H9 (cell line): ENCODE data around the gene TP73. TPM values are rescaled to one million over a fixed set of nuclear protein-coding genes. Genes with fewer than 3 reads are reported as not detected.

Source experiments
- DNase-seq: peaks from one replicate; pipeline ENCODE4 v3.0.0-alpha.2; 2017
- H2AFZ ChIP-seq: one replicate; pipeline ENCODE4 v1.6.1; 2013; ENCODE audit warnings: mild to moderate bottlenecking, low read length, control low read depth, moderate library complexity
- H2AK5ac ChIP-seq: 2 replicates; pipeline ENCODE4 v1.6.1; 2013; ENCODE audit warnings: low read length, control low read depth, mixed read lengths; ENCODE audit not compliant: insufficient read length
- H2BK120ac ChIP-seq: one replicate; pipeline ENCODE4 v1.6.1; 2013; ENCODE audit warnings: low read depth, mild to moderate bottlenecking, low read length, control low read depth, inconsistent platforms; ENCODE audit not compliant: poor library complexity, severe bottlenecking
- H2BK12ac ChIP-seq: 2 replicates; pipeline ENCODE4 v1.6.1; 2013; ENCODE audit warnings: low read length, control low read depth, mixed read lengths, low read depth; ENCODE audit not compliant: insufficient read length
- H2BK15ac ChIP-seq: 2 replicates; pipeline ENCODE4 v1.6.1; 2013; ENCODE audit warnings: low read depth, low read length, control low read depth
- H2BK20ac ChIP-seq: one replicate; pipeline ENCODE4 v1.6.1; 2013; ENCODE audit warnings: low read depth, mild to moderate bottlenecking, low read length, control low read depth, inconsistent platforms; ENCODE audit not compliant: poor library complexity, severe bottlenecking
- H2BK5ac ChIP-seq: 2 replicates; pipeline ENCODE4 v1.6.1; 2013; ENCODE audit warnings: low read length, control low read depth, mixed read lengths; ENCODE audit not compliant: insufficient read length
- H3K14ac ChIP-seq: 2 replicates; pipeline ENCODE4 v1.6.1; 2013; ENCODE audit warnings: low read length, control low read depth; ENCODE audit not compliant: insufficient read depth
- H3K18ac ChIP-seq: 2 replicates; pipeline ENCODE4 v1.6.1; 2013; ENCODE audit warnings: low read depth, mild to moderate bottlenecking, mixed read lengths, low read length, control low read depth; ENCODE audit not compliant: insufficient read length
- H3K23ac ChIP-seq: 2 replicates; pipeline ENCODE4 v1.6.1; 2013; ENCODE audit warnings: low read length, control low read depth, mixed read lengths, low read depth; ENCODE audit not compliant: insufficient read length
- H3K23me2 ChIP-seq: 2 replicates; pipeline ENCODE4 v1.6.1; 2013; ENCODE audit warnings: low read depth, mild to moderate bottlenecking, mixed read lengths, low read length, control low read depth; ENCODE audit not compliant: insufficient read length, poor library complexity, severe bottlenecking
- H3K27ac ChIP-seq: 2 replicates; pipeline ENCODE4 v1.5.1; 2013; ENCODE audit warnings: low read length, control low read depth, mixed read lengths, low read depth; ENCODE audit not compliant: insufficient read length
- H3K27me3 ChIP-seq: 2 replicates; pipeline ENCODE4 v1.6.1; 2013; ENCODE audit warnings: low read length, control low read depth, inconsistent platforms; ENCODE audit not compliant: insufficient read depth
- H3K4ac ChIP-seq: 2 replicates; pipeline ENCODE4 v1.6.1; 2013; ENCODE audit warnings: low read depth, mild to moderate bottlenecking, control low read depth, inconsistent platforms, low read length, moderate library complexity
- H3K4me1 ChIP-seq: 2 replicates; pipeline ENCODE4 v1.6.1; 2013; ENCODE audit warnings: low read length, control low read depth, inconsistent platforms; ENCODE audit not compliant: insufficient read depth
- H3K4me2 ChIP-seq: 2 replicates; pipeline ENCODE4 v1.6.1; 2013; ENCODE audit warnings: low read length, control low read depth, mixed read lengths; ENCODE audit not compliant: insufficient read length, insufficient read depth
- H3K56ac ChIP-seq: 2 replicates; pipeline ENCODE4 v1.6.1; 2013; ENCODE audit warnings: low read depth, mild to moderate bottlenecking, mixed read lengths, low read length, control low read depth; ENCODE audit not compliant: insufficient read length
- H3K79me1 ChIP-seq: 2 replicates; pipeline ENCODE4 v1.6.1; 2013; ENCODE audit warnings: low read depth, mild to moderate bottlenecking, moderate library complexity, low read length, control low read depth, inconsistent platforms; ENCODE audit not compliant: insufficient read depth, poor library complexity, severe bottlenecking
- H3K79me2 ChIP-seq: 2 replicates; pipeline ENCODE4 v1.6.1; 2013; ENCODE audit warnings: low read length, control low read depth, inconsistent platforms; ENCODE audit not compliant: insufficient read depth
- H3K9ac ChIP-seq: 2 replicates; pipeline ENCODE4 v1.6.1; 2013; ENCODE audit warnings: low read length, control low read depth, mixed read lengths; ENCODE audit not compliant: insufficient read length; ENCODE audit errors: extremely low read depth
- H3K9me3 ChIP-seq: one replicate; pipeline ENCODE4 v1.6.1; 2013; ENCODE audit warnings: low read depth, low read length, inconsistent platforms; ENCODE audit not compliant: control insufficient read depth
- H3T11ph ChIP-seq: one replicate; pipeline ENCODE4 v1.6.1; 2013; ENCODE audit warnings: mild to moderate bottlenecking, low read length, control low read depth, inconsistent platforms
- H4K20me1 ChIP-seq: one replicate; pipeline ENCODE4 v1.6.1; 2013; ENCODE audit not compliant: control insufficient read depth, insufficient read length, insufficient read depth
- H4K5ac ChIP-seq: 2 replicates; pipeline ENCODE4 v1.6.1; 2013; ENCODE audit warnings: low read depth, mild to moderate bottlenecking, mixed read lengths, low read length, control low read depth; ENCODE audit not compliant: insufficient read length
- H4K8ac ChIP-seq: replicated peaks from 2 replicates; pipeline ENCODE4 v1.6.1; 2013; ENCODE audit warnings: low read length, control low read depth, mixed read lengths, low read depth; ENCODE audit not compliant: insufficient read length
- H4K91ac ChIP-seq: 2 replicates; pipeline ENCODE4 v1.6.1; 2013; ENCODE audit warnings: low read depth, mild to moderate bottlenecking, moderate library complexity, mixed read lengths, low read length, control low read depth; ENCODE audit not compliant: insufficient read length
- H3K27ac Mint-ChIP-seq, 3 experiments: 2 replicates in 2 of 3; 3 replicates in 1 of 3; pipeline ENCODE4 v1.8.0; 2020 to 2021; ENCODE audit warnings: mixed read lengths in 3 of 3, mild to moderate bottlenecking in 1 of 3, moderate library complexity in 1 of 3
- H3K27me3 Mint-ChIP-seq: 2 replicates; pipeline ENCODE4 v1.8.0; 2021; ENCODE audit warnings: low read depth, mild to moderate bottlenecking, moderate library complexity, mixed read lengths
- H3K36me3 Mint-ChIP-seq, 3 experiments: 2 replicates in 2 of 3; 3 replicates in 1 of 3; pipeline ENCODE4 v1.8.0; 2020 to 2021; ENCODE audit warnings: low read depth in 3 of 3, mixed read lengths in 3 of 3; ENCODE audit not compliant: insufficient read depth in 1 of 3
- H3K4me1 Mint-ChIP-seq, 2 experiments: 2 replicates each; pipeline ENCODE4 v1.8.0; 2020; ENCODE audit warnings: mixed read lengths in 2 of 2
- H3K4me3 Mint-ChIP-seq, 2 experiments: 2 replicates in 1 of 2; 3 replicates in 1 of 2; pipeline ENCODE4 v1.8.0; 2020 to 2021; ENCODE audit warnings: mild to moderate bottlenecking in 2 of 2, mixed read lengths in 2 of 2, moderate library complexity in 1 of 2
- H3K9me3 Mint-ChIP-seq, 2 experiments: 2 replicates in 1 of 2; 3 replicates in 1 of 2; pipeline ENCODE4 v1.8.0; 2020; ENCODE audit warnings: mild to moderate bottlenecking in 2 of 2, mixed read lengths in 2 of 2, moderate library complexity in 1 of 2
- WGBS: extraction: QIAGEN DNeasy Blood & Tissue Kit; methylation state at CpG from one replicate; pipeline ENCODE4 v1.1.7; 2013; ENCODE audit warnings: missing lambda C conversion rate, low lambda C conversion rate, mixed read lengths; ENCODE audit not compliant: insufficient read length; ENCODE audit errors: extremely low coverage; 5-methylcytosine and 5-hydroxymethylcytosine counted together
- total RNA-seq: library from RNA; stranded (reverse); gene quantifications from 2 replicates; pipeline ENCODE4 v1.2.1, GENCODE V29; 2021
- TF ChIP-seq, protein P1 (sequence below): fragments of 200-600 bp; sonication (generic); conservative IDR thresholded peaks from 3 replicates; pipeline ENCODE4 v1.8.0; 2021; ENCODE audit warnings: antibody characterized with exemption, mild to moderate bottlenecking

Gene TP73
- total RNA-seq, 1 experiment from 2014 or later, result 4.7 TPM

DNA sequence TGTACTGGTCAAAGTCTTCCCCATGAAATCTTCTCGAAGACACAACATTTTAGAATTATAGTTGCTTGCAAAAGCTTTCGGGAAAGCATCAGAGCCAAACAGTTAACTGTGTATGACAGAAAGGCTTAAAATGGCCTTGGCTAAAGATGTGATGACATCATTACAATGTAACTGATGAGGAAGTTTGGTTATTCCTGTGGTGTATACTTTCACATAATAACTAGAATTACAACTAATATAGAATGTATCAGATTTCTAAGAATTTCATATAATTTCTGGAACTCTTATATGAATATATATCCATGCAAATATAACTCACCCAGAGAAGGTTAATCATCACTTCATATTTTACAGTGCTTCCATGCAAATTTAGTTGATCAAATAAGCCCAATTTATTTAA lies 8.4 kb downstream of the TP73 start:
- no peak overlapping the region for H4K8ac ChIP-seq
- no peak overlapping the region for H3K23ac ChIP-seq
- H3K4me2 ChIP-seq, result no peak overlapping the region
- no peak overlapping the region for H3K27ac ChIP-seq
- no peaks in the 10 kb centered on the region for H3K9me3 ChIP-seq
- H3K79me1 ChIP-seq, result no peaks in the 10 kb centered on the region
- H4K5ac ChIP-seq, result no peak overlapping the region
- H4K91ac ChIP-seq, result no peak overlapping the region
- H4K20me1 ChIP-seq, result no peaks in the 10 kb centered on the region
- H2AK5ac ChIP-seq, result no peak overlapping the region
- TF ChIP-seq, protein P1, sequence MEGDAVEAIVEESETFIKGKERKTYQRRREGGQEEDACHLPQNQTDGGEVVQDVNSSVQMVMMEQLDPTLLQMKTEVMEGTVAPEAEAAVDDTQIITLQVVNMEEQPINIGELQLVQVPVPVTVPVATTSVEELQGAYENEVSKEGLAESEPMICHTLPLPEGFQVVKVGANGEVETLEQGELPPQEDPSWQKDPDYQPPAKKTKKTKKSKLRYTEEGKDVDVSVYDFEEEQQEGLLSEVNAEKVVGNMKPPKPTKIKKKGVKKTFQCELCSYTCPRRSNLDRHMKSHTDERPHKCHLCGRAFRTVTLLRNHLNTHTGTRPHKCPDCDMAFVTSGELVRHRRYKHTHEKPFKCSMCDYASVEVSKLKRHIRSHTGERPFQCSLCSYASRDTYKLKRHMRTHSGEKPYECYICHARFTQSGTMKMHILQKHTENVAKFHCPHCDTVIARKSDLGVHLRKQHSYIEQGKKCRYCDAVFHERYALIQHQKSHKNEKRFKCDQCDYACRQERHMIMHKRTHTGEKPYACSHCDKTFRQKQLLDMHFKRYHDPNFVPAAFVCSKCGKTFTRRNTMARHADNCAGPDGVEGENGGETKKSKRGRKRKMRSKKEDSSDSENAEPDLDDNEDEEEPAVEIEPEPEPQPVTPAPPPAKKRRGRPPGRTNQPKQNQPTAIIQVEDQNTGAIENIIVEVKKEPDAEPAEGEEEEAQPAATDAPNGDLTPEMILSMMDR, result no peak
- H2BK120ac ChIP-seq, result no peak overlapping the region
- H3K27ac Mint-ChIP-seq, result no peak overlapping the region
- no peak overlapping the region for H3K4me3 Mint-ChIP-seq
- DNase-seq, result no peak
- no peak overlapping the region for H2BK15ac ChIP-seq
- no peak overlapping the region for H3K18ac ChIP-seq
- no peak overlapping the region for H2AFZ ChIP-seq
- no peaks in the 10 kb centered on the region for H3K4me1 ChIP-seq
- peaks cover 14 to 25% of the 10 kb centered on the region in 2 experiments for H3K4me1 Mint-ChIP-seq
- H3K9me3 Mint-ChIP-seq, result no peaks in the 10 kb centered on the region
- WGBS, result no CpG with 5 or more reads among the region's 2 CpGs
- H3K27me3 ChIP-seq, result no peaks in the 10 kb centered on the region; the same call in 1 of the 2 replicates
- no peak overlapping the region for H3K14ac ChIP-seq
- H2BK5ac ChIP-seq, result no peak overlapping the region
- H3K56ac ChIP-seq, result no peak overlapping the region
- no peaks in the 10 kb centered on the region for H3K36me3 Mint-ChIP-seq
- no peak overlapping the region for H3T11ph ChIP-seq
- peaks cover 57% of the 10 kb centered on the region for H3K27me3 Mint-ChIP-seq
- H3K79me2 ChIP-seq, result no peaks in the 10 kb centered on the region
- H2BK12ac ChIP-seq, result no peak overlapping the region
- no peak overlapping the region for H3K4ac ChIP-seq
- no peak overlapping the region for H3K9ac ChIP-seq
- no peak overlapping the region for H2BK20ac ChIP-seq
- no peaks in the 10 kb centered on the region for H3K23me2 ChIP-seq
